HG03025 (cell line): ENCODE data around the gene RPL27A.
A peak's percentile ranks its signal among the peaks of the same experiment; 100 is the strongest.

Experiments
- ATAC-seq: cut with Tn5 transposase; IDR thresholded peaks from one replicate; pipeline ENCODE4 v1.9.1; 2021; ENCODE audit warnings: mild to moderate bottlenecking, moderate library complexity; ENCODE audit not compliant: unreplicated experiment, low FRiP score

The RPL27A gene

DNA sequence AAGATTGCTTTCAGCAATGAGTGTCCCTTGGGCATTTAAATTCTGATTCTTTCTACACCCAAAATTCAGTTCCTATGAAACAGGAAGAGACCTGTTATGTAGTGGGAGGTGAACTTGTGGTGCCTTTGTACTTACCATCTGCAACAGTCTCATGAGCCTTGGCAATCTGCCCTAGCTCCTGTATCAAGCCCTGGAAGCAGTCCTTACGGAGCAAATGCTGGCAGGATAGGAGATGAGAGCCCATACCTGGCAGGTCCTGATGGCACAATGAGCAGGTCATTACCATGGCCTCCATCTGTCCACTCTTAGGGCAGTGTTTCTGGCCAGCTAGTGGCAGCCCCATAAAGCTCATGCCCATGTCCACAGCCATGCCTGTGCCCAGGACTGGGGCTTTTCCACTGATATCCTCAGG, 10.9 kb upstream of the RPL27A start:
- no peak for ATAC-seq

DNA sequence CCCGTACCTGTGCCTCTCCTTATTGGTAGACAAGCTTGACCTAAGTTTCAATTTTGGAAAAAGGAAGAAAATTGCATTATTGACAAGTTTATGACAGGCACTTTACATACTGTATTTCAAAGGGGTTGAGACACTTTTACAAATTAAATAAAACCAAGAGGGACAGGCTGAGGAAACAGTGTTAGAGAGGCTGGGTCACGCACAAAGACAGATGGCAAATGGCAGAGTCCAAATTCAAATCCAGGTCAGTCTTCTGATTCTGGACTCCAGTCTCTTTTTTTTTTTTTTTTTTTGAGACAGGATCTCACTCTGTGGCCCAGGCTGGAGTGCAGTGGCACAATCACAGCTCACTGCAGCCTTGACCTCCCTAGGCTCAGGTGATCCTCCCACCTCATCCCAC, 10.2 kb upstream of the RPL27A start:
- no peak for ATAC-seq

DNA sequence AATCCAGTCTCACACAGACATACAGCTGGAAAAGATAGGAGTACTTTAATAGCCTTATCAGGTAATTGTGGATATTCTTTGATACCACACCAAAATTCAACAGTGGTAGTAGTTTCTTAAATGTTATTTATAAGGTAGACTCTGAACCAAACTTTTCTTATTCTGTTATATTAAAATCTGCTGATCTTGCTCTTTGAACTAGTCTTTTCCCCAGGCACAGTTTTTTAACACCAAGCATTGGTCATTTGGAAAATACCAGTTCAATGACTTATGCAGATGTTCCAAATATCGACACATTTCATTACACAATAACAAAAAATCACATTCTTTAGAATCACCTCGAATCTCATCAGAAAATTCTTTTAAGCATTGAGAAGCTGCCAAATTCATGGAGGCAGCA, 7.7 kb upstream of the RPL27A start:
- no peak for ATAC-seq

DNA sequence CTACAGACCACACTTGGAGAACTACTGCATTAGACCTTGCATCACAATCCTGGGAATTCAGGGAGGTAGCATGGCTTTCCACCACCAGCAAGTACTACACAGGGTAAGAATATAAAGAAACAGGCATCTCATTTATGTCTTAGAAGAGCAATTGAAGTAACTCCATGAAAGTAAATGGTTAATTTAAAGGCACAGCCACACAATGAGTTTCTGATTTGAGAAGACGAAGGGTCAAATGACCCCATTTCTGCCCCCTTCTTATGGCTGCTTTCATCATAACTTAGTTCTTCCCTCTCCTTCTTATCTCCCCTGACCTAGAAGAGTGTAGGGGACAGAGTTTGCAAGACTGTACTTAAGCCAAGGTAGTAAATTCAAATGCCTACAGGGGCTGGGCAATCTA, 6.1 kb upstream of the RPL27A start:
- ATAC-seq: no peak

DNA sequence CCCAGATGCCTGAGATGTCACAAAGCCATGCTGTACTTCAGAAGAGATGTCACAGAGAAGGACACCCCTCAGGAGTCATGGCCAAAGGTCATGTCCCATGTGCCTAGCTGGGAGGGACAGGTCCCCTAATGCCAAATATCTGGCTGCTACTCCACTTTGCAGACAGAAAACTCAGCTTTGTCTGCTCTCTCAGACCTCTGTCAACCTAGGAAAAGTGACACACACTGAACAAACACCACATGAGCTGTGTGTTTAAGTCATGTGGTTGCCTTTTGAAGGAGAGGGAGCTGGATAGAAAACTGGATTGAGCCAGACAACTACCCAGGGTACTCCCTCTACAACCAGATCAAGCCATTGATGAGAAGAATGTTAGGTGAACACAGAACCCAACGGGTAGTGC, 3.6 kb upstream of the RPL27A start:
- no peak for ATAC-seq

DNA sequence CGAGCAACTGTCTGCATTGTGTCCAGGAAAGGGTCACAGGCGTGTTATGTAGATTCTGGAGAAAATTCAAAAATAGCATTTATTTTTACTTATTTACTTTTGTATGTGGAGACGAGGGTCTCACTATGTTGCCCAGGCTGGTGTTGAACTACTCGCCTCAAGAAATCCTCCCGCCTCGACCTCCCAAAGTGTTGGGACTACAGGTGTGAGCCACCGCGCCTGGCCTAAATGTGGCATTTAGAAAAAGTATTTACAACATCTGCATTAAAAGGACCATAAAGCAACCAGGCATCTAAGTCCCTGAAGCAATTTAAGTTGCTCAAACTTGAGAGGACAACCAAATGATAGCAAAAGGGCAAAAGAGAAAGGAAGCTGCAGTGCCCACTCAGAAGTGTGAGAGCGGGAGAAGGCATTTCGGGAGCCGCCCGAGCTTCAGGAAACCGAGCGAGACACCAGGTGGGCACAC, 722 bp upstream of the RPL27A start:
- no peak for ATAC-seq

DNA sequence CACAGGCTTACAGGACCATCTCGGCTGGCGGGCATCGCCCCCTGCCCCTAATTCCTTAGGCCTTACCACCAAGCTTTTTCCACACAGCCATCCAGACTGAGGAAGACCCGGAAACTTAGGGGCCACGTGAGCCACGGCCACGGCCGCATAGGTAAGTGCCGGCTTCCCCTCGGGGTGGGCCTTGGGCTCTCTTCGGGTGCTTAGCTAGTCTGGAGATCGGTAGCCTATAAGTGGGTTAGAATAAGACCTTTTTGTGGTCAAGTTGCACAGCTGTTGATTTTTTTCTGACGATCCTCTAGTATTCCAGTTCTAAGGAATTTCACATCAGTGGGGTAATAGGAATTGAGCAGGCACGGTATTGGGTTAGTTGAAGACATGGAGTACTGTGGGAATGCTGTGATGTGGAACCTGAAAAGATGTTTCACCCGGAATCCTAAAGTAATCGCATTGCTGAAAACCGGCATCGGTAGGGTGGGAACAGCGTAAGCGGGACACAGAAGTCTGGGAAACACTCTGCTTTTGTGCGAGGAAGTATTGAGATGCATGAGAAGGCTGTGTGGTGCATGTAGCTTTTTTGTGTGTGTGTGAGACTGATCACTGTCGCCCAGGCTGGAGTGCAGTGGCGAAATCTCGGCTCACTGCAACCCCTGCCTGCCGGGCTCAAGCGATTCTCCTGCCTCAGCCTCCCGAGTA, 669 bp downstream of the RPL27A start:
- ATAC-seq: peak; percentile 8

DNA sequence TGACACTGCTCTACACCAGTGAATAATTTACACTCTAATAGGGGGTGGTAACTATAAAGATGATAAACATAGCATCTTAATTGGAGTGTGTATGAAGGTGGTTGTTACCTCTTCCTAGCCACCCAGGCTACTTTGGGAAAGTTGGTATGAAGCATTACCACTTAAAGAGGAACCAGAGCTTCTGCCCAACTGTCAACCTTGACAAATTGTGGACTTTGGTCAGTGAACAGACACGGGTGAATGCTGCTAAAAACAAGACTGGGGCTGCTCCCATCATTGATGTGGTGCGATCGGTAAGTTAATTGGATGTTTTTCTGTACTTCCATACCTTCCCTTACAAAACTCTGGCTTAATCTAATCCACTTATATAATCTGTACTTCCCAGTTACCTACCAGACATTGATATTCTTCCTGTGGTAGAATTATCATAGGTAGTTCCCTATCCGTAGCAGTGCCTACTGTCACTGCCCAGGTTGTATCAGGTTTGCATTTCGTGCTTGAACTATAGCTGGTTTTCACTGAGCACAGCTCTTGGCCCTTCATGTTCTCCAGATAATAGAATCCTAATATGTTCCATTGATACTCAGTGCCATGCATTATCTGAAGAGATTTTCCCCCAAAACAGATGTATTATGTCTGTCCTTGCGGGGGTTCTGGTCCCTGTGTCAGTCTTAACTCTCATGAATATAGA, 2.2 kb downstream of the RPL27A start:
- ATAC-seq: no peak

DNA sequence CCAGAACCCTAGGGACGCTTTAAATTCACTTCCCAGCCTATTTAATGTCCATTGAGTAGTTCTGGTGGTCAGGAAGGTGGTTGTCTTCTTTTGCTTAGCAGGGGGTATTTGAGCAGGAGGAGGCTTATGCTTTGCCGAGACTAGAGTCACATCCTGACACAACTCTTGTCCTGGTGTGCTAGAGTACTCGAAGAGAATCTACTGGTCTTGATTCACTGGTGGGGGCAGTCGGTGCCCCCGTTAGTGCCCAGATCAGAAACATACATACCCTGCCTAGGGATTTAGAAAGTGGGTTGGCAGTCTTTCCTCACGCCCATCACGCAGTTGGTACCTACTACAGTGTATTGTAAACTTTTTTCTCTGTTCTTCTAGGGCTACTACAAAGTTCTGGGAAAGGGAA, 2.7 kb downstream of the RPL27A start:
- no peak for ATAC-seq

DNA sequence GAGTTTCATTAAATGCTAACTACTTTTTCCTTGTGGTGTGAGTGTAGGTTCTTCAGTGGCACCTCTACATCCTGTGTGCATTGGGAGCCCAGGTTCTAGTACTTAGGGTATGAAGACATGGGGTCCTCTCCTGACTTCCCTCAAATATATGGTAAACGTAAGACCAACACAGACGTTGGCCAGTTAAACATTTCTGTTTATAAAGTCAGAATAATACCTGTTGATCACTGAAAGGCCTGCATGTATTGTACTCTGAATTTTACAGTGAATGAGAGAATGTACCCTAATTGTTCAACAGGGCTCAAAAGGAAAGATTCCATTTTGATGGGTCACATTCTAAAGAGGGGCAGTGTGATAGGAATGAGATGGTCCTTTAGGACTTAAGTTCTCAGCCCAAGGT, 3.2 kb downstream of the RPL27A start:
- ATAC-seq: no peak

DNA sequence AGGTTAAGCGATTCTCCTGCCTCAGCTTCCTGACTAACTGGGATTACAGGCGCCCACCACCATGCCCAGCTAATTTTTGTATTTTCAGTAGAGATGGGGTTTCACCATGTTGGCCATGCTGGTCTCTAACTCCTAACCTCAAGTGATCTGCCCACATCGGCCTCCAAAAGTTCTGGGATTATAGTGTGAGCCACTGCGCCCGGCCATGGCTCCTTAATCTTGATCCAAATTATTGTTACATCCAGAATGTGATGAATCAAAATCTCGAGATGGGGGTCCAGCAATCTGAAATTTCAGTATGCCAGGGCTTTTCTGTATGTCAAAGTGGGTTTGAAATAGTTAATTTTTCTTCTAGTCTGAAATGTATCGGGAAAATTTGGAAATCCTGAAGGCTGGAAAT, 3.7 kb downstream of the RPL27A start:
- ATAC-seq: no peak

DNA sequence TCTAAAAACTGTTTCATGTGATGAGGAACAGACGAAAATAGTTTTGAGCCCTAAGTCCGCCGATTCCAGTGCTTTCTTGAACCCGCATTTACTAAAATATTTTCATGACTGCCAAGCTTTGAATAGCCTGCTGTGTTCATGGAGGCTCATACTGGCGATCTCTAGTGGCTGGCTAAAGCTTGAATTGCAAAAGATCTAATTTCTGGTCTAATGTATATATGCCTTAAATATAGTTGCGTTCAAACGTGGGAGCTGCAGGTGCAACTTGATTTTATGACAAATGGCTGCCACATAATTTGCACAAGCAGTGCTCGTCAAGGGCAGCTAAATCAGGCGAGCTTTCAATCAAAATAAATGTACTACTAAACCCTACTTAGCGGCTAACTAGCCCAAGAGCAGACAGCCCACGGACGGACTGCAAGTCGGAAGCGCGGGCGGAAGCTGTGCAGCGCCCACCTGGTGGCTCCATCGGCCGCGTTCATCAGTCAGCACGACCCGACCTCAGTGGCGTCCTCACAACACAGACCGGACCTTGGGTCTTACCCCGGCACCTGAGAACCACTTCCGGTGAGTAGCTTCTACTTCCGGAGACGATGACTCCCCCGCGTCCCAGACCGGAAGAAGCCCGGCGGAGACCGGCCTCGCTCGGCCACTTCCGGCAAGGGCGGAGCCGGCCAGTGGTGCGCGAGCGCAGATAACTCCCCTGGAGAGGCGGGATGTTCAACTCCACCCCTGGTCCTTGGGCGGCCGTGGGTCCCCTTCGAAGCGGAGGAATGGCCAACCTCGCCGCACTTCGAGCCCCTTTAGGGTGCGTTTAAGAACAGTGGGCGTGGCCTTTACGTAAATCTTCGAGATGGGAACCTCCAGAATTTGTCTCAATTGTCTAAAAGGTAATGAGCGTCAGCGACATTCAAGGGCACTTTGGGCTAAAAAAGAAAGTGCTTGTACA, 6.1 kb downstream of the RPL27A start:
- peak; percentile 94 for ATAC-seq

DNA sequence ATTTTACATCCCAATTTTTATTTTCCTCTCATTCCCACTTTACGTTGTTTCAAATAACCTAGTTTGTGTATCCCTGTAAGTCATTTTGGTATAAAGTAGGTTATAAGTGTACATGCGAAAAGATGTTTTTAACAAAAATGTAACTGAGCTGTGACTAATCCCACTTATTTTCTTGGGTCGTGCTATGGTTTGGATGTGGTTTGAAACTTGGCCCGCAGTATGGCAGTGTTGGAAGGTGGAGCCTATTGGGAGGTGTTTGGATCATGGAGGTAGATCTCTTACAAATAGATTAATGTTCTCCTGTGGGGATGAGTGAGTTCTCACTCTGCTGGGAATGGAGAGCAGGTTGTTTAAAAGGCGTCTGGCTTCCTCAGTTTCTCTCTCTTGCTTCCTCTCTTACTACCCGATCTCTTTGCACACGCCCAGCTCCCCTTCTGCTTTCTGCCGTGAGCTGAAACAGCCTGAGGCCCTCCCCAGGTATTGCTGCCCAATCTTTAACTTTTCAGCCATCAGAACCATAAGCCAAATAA, 7.2 kb downstream of the RPL27A start:
- no peak for ATAC-seq

DNA sequence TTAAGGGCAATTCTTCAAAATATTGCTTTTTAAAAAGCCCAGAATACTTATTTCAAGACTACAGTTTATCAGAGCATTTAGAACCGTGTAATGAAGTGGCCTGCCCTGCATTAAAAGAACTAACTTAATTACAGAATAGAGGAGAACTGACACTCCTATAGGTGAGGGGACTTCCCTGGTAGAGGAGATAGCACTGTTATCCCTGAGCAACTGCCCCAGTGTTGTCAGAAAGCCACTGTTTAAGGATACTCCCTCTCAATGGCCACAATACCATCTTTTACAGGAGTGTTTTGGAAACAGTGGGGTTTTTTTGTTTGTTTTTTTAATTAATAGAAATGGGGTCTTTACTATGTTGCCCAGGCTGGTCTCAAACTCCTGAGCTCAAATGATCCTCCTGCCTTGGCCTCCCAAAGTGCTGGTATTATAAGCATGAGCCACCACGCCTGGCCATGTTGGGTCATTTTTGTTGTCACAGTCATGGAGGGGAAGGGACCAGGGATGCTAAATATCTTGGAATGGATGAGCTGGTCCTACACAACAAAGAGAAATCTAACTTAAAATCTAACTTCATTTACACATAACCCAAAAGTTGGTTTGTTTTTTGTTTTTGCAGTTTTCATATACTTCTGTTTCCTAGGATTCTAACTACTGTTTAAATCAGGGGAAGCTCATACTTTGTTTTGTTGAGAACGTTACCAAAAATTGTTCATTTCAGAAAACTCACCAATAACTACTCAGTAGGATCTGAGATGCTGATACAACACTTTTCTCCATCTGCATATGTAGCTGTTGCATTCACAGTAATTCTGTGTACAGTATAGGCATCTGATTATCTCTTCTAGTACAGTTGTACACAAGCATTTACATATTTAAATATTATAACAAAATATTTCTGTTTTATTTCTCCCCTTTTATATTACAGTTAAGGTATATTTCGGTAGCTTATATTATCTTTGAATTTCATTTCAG, 8.1 kb downstream of the RPL27A start:
- ATAC-seq: no peak

DNA sequence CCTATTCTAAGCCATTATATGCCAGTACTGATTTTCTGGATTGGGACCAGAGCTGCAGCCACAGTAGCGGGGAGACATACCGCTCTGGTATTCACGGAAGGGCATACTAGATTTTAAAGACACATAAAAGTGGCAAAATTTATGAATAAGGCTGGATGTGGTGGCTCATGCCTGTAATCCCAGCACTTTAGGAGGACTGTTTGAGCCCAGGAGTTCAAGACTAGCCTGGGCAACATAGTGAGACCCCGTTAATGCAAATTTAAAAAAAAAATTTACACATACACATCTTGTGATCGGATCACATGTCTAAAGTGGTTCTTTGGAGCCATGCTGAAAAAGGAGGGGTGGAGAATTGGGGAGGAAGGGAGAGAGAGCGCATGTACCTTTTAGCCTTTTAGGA, 9.0 kb downstream of the RPL27A start:
- ATAC-seq: no peak

DNA sequence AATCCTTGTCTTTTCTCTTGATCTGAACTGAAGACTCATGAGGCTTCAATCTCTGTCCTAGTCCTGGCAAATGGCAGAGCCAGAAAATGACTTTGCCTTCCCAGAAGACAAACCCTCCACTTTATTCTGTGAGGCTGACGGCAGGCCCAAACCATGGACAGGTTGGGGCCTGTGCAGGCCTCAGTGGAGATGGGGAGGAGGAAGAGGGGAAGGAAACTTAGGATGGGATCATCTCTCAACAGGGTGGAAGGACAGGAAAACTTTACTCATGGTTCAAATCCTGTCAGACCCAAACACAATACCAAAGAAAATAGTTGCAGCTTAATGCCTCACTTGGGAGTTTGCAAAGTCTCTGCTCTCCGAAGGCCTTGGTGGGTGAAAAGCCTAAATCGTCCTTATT, 9.8 kb downstream of the RPL27A start:
- ATAC-seq: no peak

DNA sequence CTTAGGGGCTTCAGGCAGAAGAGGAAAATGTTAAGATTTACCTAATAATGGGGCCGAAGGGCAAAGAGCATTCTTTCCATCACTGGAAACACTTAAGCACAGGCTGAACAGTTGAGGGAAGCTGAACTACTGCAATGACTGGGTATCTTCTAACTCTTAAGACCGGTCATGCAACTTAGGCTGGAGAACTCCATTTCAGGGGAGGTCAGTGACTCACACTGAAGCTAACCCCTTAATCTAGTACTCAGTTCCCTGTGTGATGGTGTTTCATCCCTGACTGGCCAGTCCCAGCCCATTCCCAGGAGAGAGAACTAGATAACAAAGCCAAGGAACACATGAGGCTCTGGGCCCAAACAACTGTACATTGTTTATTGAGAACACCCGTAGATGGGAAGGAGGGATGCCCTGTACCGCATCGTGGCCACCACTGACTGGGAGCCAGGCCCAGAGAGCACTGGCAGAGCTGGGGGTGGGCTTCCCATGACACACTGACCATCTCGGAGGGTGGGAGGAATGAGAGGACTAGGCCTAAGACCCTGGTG, 10.5 kb downstream of the RPL27A start:
- no peak for ATAC-seq

DNA sequence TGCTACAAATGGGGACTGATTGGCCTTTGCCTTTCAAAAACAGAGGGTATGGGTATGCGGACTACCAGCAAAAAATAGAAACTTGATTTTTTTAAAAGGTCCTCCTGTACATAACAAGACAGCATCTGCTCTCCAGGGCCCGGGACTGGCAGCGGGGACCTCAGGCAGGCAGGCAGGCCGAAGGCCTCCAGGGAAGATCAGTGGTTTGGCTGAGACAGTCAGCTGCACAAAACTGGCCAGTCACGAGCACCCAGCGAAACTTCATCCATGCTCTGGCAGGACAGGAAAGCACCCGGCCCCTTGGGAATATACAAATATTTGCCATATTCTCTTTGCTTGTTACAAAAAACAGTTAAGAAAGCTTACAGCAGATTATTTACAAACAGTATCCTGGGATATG, 11.0 kb downstream of the RPL27A start:
- ATAC-seq: no peak

DNA sequence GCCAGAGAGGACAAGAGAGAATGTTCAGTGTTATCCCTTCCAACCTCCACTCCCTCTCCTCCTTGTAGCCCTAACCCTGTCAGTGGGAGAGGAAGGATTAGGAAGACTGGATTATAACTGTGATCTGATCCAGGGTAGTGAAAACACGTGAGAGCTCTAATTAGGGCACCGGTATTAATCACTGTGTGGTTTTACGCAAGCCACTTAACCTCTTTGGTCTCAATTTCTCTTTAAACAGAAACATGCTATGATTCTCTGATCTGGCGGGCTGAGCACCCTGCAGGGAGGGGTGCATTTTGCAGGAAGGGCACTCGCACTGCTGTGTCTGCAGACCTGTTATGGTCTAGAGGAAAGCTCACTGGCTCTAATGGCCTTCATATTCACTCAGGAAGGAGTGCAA, 11.5 kb downstream of the RPL27A start:
- ATAC-seq: no peak

DNA sequence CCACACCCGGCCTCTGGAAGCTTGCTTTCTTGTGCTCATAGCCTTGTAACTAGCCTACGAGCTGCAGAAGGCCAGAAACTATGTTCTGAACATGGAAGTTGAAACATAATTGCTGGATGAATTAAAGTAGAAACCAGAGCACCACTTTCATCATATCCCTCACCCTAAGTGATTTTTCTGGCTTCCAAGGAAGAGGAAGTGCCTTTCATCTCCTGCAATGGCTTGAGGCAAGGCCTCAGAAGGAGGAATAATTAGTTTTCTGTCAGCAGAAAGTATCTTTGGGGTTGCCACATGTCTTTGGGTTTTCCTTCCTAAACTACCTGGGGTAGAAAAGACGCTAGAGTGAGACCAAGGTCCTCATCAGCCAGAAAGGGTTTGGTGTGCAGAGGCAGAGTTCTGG, 14.5 kb downstream of the RPL27A start:
- ATAC-seq: no peak
